DOHH2 (cell line): ENCODE results near the gene CAMTA1.

Experiments used
- CTCF ChIP-seq: fragments of 200-600 bp; sonication (generic); IDR thresholded peaks from one replicate; pipeline ENCODE4 v1.5.1; 2014; ENCODE audit warnings: antibody characterized with exemption, mild to moderate bottlenecking, low read depth, low read length; ENCODE audit not compliant: poor library complexity, severe bottlenecking
- EZH2phosphoT487 ChIP-seq: fragments of 200-600 bp; sonication (generic); IDR thresholded peaks from 2 replicates; pipeline ENCODE4 v1.6.1; 2017; ENCODE audit warnings: borderline replicate concordance, mild to moderate bottlenecking, antibody characterized with exemption, low read length, moderate library complexity, mixed read lengths

GRCh38 chr1:7199077-7199779, 414.0 kb downstream of the CAMTA1 start:
- no peak for TF ChIP-seq CTCF
- TF ChIP-seq EZH2phosphoT487, result no peak
